Stimulated activated CD4-positive, alpha-beta T cell treated with anti-CD3 and anti-CD28 coated beads, TNF-alpha, amount 100 ng/mL, for 24 hours (primary cell): Measurements from ENCODE around the gene SUN1.
A peak's percentile ranks its signal among the peaks of the same experiment; 100 is the strongest.
"Not testable (repeated sequence)": the region's sequence is repeated elsewhere in the genome, so short reads cannot be mapped to it uniquely, and the experiment has no call there.

Experiments used
- DNase-seq, 3 experiments: peaks; one replicate each; pipeline ENCODE4 v3.0.0-alpha.2; 2020; ENCODE audit warnings: low read depth in 3 of 3

The SUN1 gene, protein sequence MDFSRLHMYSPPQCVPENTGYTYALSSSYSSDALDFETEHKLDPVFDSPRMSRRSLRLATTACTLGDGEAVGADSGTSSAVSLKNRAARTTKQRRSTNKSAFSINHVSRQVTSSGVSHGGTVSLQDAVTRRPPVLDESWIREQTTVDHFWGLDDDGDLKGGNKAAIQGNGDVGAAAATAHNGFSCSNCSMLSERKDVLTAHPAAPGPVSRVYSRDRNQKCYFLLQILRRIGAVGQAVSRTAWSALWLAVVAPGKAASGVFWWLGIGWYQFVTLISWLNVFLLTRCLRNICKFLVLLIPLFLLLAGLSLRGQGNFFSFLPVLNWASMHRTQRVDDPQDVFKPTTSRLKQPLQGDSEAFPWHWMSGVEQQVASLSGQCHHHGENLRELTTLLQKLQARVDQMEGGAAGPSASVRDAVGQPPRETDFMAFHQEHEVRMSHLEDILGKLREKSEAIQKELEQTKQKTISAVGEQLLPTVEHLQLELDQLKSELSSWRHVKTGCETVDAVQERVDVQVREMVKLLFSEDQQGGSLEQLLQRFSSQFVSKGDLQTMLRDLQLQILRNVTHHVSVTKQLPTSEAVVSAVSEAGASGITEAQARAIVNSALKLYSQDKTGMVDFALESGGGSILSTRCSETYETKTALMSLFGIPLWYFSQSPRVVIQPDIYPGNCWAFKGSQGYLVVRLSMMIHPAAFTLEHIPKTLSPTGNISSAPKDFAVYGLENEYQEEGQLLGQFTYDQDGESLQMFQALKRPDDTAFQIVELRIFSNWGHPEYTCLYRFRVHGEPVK

DNA sequence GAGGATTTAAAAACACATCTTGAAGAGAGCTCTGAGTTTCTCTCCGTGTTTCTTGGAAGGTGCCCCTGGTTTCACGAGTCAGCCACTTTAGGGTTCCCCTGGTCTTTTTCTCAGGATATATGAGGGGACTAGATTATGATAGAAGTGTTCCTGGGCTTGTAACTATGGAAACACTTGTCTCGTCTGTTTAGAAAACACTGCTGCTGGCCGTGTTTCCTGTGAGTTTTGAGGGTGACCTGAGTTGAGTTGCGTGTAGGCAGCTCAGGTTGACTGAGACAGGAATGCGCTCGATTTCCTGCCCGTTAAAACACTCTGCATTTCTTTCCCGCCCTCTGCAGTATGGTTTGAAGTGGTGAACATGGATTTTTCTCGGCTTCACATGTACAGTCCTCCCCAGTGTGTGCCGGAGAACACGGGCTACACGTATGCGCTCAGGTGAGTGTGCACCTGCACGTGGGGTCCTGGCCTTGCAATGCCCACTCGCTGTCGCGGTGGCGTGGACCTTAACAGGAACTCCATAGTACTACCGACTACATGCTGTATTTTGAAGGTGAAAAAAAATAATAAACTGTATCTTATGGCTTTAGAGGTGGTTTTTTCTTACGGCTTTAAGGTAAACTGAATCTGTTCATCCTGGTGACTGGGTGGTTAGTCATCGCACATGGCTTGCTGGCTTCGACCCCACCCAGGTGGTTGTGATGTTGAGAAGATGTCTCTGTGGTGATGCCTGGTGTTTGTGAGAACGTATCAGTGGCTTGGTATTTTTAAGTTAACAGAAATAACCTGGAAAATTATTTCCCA is at the start of gene SUN1:
Gene SUN1 (plus strand): TSS at position 310 of the 801 bp plus-strand sequence. CDS start 49 bp downstream, at position 359.
- peak; percentile 52 to 65 (median 53) for DNase-seq

DNA sequence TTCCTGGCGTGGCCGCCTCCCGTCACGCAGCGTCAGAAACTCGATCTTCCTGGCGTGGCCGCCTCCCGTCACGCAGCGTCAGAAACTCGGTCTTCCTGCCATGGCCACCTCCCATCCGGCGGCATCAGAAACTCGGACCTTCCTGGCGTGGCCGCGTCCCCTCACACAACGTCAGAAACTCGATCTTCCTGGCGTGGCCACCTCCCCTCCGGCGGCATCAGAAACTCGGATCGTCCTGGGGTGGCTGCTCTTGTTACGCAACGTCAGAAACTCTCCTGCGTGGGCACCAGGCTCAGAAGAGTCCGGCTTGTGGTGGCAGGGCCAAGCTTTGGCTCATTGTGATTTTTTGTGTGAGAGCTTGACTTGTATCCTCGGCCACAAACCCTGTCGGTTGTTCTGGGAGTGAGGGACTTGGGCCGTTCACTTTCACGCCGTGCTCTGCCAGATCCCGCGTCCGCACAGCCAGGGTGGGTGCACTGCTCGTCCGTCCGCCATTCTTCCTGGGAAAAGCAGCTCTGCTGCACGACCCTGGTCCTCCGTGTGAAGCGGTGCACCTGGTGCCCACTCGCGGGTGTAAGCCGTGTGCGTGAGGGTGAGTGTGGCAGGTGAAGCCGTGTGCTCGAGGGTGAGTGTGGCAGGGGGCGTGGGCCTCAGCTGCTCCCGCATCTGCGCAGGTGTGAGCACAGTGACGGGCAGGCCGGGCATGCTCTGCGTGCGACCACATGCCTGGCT is 49.4 kb upstream of the SUN1 start:
- no peak for DNase-seq

GRCh38 chr7:783556-784490 is 48.5 kb upstream of the SUN1 start:
- DNase-seq: no peak

DNA sequence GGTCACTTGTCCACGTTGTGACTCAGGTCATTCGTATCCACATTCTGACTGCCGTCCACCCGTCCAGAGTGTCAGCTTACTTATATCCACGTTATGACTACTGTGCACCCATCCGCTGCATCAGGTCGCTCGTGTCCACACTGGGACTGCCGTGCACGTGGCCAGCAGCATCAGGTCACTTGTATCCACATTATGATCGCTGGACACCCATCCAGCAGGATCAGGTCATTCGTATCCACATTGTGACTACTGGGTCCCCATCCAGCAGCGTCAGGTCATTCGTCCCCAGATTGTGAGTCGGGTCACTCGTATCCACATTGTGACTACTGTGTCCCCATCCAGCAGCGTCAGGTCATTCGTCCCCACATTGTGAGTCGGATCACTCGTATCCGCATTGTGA is 47.3 kb upstream of the SUN1 start:
- DNase-seq: no peak

GRCh38 chr7:785416-785815 is 46.9 kb upstream of the SUN1 start:
- no peak for DNase-seq

GRCh38 chr7:786472-787255 is 45.6 kb upstream of the SUN1 start:
- peak; percentile 47 to 72 (median 51) for DNase-seq

GRCh38 chr7:787332-788240 is 44.7 kb upstream of the SUN1 start:
- DNase-seq: no peak

- DNase-seq: no peak
Measured at GRCh38 chr7:791519-791918, 40.8 kb upstream of the SUN1 start.

DNA sequence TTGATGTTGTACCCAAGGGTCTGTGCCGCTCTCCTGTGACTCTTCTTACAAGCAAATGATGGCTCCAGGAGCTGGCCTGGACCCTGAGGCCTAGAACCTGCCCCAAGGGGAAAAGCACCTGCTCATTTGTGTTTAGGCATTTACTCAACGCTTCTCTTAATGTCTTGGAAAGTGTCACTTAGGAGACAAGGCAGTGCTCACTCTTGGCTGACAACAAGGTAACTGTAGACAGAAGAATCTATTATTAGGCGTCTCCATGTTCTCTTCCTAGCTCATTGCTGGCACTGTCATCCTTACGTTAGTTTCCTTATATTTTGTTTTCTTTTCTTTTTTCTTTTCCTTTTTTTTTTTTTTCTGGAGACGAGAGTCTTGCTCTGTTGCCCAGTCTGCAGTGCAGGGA is 38.1 kb upstream of the SUN1 start:
- no peak for DNase-seq

GRCh38 chr7:794671-795329 is 37.5 kb upstream of the SUN1 start:
- no peak for DNase-seq

DNA sequence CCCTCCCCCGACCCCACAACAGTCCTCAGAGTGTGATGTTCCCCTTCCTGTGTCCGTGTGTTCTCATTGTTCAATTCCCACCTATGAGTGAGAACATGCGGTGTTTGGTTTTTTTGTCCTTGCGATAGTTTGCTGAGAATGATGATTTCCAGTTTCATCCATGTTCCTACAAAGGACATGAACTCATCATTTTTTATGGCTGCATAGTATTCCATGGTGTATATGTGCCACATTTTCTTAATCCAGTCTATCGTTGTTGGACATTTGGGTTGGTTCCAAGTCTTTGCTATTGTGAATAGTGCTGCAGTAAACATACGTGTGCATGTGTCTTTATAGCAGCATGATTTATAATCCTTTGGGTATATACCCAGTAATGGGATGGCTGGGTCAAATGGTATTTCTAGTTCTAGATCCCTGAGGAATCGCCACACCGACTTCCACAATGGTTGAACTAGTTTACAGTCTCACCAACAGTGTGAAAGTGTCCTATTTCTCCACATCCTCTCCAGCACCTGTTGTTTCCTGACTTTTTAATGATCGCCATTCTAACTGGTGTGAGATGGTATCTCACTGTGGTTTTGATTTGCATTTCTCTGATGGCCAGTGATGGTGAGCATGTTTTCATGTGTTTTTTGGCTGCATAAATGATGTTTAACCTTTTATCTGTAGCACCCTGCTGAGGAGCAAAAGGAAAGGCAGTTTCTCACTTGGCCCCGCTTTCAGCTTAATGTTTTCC is 35.7 kb upstream of the SUN1 start:
- DNase-seq: not testable (repeated sequence)

DNA sequence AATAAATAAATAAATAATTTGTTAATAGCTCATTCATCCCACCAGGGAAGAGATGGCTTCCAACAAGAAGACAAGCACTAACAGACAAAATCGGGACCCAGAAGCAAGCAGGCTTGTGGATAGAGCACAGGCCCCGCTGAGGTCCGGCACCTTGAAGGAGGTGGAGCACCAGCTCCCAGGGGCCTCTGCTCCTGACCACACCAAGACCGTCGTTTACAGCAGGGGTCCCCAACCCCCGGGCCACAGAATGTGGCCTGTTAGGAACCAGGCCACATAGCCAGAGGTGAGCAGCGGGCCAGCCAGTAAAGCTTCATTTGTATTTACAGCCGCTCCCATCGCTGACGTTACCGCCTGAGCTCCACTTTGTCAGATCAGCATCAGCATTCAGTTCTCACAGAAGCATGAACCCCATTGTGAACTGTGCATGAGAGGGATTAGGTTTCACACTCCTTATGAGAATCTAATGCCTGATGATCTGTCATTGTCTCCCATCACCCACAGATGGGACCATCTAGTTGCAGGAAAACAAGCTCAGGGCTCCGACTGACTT is 33.3 kb upstream of the SUN1 start:
- DNase-seq: no peak

DNA sequence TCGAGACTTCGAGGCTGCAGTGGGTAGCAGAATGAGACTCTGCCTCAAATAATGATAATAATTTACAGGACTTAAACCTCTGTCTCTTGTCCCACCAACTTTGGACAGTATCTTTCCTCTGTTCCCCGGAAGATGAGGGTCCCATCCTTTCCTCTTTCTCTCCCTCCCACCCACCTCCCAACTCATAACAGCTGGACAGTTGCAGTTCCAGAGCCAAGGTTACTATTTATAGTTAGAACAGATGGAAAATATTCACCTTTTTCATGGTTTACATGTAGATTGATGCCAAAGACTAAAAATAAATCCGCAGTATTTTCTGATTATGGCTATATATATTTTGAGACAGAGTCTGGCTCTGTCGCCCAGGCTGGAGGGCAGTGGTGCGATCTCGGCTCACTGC is 31.6 kb upstream of the SUN1 start:
- DNase-seq: no peak

DNA sequence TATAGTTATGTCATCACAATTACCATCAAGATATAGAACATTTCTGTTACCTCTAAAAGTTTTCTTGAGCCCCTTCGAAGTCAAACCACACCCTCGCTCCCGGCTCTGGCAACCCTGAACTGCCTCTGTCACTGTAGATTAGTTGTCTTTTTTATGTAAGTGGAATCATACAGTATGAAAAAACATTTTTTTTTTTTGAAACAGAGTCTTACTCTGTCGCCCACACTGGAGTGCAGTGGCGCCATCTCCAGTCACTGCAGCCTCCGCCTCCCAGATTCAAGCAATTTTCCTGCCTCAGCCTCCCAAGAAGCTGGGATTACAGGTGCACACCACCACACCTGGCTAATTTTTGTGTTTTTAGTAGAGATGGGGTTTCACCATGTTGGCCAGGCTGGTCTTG is 30.9 kb upstream of the SUN1 start:
- not testable (repeated sequence) for DNase-seq

- no peak for DNase-seq
Measured at GRCh38 chr7:801940-802381, 30.3 kb upstream of the SUN1 start.

DNA sequence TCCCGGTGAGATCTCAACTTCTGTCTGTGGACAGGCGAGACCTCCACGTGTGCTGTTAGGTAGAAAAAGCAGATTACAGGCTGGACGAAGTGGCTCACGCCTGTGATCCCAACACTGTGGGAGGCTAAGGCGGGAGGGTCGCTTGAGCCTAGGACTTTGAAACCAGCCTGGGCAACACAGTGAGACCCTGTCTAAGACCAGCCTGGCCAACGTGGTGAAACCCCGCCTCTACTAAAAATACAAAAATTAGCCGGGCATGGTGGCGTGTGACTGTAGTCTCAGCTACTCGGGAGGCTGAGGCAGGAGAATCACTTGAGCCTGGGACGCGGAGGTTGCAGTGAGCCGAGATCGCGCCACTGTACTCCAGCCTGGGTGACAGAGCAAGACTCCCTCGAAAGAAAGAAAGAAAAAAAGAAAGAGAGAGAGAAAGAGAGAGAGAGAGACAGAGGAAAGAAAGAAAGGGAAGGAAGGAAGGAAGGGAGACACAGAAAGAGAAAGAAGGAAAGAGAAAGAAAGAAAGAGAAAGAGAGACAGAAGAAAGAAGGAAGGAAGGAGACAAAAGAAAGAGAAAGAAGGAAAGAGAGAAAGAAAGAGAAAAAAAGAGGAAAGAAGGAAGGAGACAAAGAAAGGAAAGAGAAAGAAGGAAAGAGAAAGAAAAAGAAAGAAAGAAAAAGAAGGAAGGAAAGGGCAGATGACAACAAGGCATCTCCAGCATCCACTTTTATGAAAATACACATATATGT is 29.6 kb upstream of the SUN1 start:
- no peak for DNase-seq
